ENCODE results near the gene SLC9A9.

DNA sequence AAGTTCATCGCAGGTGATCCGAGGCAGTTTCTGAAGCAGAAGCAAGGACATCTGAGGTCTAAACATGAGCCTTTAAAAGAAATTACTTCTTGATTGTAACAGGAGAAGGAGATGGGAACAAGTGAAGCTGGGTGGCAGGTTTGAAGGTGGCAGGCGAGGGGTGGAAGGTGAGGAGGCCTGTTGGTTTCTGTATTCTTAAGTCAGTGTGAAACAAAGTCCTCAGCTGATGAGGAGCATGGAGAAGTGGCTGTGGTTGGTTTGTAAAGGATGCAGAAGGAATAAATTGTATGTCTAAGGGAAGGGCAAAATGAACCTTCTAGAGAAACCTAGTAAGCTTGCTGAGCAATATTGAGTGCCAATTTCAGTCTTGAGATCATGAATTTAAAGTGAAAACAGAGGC is 429.9 kb downstream of the SLC9A9 start:
- TF ChIP-seq, protein P1, sequence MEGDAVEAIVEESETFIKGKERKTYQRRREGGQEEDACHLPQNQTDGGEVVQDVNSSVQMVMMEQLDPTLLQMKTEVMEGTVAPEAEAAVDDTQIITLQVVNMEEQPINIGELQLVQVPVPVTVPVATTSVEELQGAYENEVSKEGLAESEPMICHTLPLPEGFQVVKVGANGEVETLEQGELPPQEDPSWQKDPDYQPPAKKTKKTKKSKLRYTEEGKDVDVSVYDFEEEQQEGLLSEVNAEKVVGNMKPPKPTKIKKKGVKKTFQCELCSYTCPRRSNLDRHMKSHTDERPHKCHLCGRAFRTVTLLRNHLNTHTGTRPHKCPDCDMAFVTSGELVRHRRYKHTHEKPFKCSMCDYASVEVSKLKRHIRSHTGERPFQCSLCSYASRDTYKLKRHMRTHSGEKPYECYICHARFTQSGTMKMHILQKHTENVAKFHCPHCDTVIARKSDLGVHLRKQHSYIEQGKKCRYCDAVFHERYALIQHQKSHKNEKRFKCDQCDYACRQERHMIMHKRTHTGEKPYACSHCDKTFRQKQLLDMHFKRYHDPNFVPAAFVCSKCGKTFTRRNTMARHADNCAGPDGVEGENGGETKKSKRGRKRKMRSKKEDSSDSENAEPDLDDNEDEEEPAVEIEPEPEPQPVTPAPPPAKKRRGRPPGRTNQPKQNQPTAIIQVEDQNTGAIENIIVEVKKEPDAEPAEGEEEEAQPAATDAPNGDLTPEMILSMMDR (IDR thresholded peaks at IDR 0.05; ENCODE audit: low read length): no peak
- TF ChIP-seq EZH2 (optimal IDR thresholded peaks at IDR 0.05; ENCODE audit: low read depth, low read length) (no peak), EZH2phosphoT487 (IDR thresholded peaks at IDR 0.05; ENCODE audit: low read length) (no peak)
